Fibroblast of mammary gland (primary cell): ENCODE results near the gene PPP1R13B.

ENCODE experiments used
- DNase-seq: peaks from one replicate; pipeline ENCODE4 v3.0.0-alpha.2; 2010; ENCODE audit warnings: low read depth
- H3K4me3 ChIP-seq: 2 replicates; pipeline ENCODE4 v1.5.1; 2011; ENCODE audit warnings: low read depth, mild to moderate bottlenecking, low read length, moderate library complexity; ENCODE audit not compliant: control insufficient read depth
- TF ChIP-seq, protein P1 (sequence below): conservative IDR thresholded peaks from 2 replicates; pipeline ENCODE4 v1.5.1; 2011; ENCODE audit warnings: low read depth, low read length, inconsistent platforms; ENCODE audit not compliant: control insufficient read depth, insufficient read depth

Gene PPP1R13B

DNA sequence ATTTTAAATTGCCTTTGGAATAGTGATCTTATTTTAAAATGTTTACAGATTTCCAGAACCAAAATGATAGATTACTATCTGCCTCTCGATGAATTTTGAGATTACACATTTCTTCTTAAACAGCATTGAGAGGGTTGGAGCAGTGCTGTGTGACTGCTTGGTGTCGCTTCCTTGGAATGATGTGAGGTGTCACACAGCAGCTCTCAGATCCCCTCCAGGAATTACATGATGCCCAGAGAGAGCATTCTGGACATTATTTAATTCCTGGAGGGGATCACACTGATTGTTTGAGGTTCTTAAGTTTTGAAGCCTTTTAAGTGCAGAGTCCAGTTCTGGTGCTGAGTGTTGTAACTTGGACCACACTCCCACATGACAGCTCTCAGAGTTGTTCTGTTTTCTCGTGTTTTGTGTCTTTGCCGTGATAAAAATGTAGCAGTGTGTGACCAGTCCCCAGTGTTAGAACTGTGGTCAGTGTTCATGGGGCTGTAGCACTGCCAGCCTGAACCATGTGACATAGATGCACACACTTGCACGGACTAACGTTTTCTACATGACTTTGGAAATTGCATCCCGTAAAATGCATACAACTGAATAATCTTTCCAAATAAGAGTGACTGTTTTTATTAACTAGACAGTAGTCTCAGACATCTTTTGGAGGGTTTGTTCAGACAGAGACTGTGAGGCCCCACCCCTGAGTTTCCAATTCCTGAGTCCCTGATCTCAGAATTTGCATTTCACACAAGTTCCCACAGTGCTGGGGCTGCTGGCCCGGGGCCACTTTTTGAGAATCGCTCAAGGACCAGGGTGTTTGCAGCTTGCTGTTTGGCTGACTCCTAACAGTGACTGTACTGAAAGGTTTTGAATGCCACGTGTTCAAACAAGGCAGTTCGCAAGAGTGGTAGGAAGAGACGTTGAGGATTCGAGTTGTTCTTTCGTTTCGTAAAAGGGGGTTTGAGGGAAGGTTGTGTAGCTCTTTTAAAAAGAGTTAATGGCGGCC, 158.2 kb downstream of the PPP1R13B start:
- TF ChIP-seq, protein P1, sequence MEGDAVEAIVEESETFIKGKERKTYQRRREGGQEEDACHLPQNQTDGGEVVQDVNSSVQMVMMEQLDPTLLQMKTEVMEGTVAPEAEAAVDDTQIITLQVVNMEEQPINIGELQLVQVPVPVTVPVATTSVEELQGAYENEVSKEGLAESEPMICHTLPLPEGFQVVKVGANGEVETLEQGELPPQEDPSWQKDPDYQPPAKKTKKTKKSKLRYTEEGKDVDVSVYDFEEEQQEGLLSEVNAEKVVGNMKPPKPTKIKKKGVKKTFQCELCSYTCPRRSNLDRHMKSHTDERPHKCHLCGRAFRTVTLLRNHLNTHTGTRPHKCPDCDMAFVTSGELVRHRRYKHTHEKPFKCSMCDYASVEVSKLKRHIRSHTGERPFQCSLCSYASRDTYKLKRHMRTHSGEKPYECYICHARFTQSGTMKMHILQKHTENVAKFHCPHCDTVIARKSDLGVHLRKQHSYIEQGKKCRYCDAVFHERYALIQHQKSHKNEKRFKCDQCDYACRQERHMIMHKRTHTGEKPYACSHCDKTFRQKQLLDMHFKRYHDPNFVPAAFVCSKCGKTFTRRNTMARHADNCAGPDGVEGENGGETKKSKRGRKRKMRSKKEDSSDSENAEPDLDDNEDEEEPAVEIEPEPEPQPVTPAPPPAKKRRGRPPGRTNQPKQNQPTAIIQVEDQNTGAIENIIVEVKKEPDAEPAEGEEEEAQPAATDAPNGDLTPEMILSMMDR: no peak
- no peak overlapping the region for H3K4me3 ChIP-seq
- DNase-seq: peak; percentile 58

DNA sequence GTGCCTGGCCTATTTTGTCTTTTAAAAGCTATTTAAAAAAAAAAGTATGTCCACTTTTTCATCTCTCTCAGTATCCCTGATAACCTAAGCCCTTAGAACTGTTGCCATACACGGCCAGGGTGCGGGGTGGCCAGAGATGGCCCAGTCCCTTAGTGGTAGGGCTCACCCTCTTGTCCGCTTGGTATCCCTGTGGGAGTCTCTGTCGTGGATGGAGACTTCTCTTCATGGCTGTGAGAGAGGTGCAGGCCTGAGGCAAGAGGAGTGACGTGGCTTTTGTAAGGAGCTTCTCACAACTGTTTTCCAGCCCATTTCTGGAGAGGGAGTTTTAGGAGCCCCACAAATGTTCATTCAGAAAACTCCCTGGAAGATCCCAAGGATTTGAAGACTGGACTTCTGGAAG, 158.9 kb downstream of the PPP1R13B start:
- H3K4me3 ChIP-seq: no peak overlapping the region
- no peak for DNase-seq
- TF ChIP-seq, protein P1: no peak

DNA sequence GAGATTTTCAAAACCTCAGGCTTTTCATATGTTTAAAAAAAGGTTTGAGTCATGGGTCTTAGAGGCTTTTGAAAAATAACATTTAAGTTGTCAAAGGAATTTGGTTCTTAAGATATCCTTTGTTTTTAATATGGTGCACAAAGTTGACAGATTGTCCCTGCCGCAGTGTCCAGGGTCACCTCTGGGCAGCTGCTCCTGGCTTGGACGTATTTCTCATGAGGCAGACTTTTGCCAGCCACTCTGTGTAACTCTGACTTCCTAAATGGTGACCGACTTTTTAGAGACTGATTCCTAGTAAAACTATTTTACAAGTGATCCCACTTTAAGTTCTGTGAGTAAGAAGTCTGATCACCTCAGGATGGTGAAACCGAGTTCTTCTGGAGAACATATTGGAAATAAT, 159.7 kb downstream of the PPP1R13B start:
- no peak for DNase-seq
- TF ChIP-seq, protein P1: no peak
- no peak overlapping the region for H3K4me3 ChIP-seq

DNA sequence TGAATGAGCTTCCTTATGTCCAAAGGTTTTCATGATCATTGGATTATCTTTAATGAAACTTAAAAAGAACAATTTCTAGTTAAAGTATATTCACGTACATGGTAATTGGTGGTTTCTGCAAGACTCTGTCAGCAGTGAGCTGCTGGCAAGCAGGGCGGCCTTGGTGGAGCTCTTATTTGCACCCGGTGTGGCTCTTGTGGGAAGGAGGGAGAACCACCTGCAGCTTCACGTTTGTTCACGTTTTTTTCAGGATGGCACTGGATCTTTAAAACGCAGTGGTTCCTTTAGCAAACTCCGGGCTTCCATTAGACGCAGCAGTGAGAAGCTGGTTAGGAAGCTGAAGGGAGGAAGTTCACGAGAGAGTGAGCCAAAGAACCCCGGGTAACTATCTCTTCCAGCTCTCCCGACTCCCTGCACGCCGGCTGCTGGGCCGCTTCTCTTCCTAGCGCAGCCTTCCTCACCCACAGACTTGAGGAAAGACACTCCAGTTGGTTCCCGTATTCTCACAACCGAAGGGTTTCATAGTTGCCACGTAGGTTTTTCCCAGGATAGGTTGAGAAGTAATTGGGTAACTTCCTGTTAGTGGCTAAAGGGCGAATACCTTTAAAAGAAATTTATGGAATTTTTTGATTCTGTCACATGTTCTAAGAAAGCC, 160.4 kb downstream of the PPP1R13B start:
- no peak overlapping the region for H3K4me3 ChIP-seq
- DNase-seq: no peak
- TF ChIP-seq, protein P1: no peak

DNA sequence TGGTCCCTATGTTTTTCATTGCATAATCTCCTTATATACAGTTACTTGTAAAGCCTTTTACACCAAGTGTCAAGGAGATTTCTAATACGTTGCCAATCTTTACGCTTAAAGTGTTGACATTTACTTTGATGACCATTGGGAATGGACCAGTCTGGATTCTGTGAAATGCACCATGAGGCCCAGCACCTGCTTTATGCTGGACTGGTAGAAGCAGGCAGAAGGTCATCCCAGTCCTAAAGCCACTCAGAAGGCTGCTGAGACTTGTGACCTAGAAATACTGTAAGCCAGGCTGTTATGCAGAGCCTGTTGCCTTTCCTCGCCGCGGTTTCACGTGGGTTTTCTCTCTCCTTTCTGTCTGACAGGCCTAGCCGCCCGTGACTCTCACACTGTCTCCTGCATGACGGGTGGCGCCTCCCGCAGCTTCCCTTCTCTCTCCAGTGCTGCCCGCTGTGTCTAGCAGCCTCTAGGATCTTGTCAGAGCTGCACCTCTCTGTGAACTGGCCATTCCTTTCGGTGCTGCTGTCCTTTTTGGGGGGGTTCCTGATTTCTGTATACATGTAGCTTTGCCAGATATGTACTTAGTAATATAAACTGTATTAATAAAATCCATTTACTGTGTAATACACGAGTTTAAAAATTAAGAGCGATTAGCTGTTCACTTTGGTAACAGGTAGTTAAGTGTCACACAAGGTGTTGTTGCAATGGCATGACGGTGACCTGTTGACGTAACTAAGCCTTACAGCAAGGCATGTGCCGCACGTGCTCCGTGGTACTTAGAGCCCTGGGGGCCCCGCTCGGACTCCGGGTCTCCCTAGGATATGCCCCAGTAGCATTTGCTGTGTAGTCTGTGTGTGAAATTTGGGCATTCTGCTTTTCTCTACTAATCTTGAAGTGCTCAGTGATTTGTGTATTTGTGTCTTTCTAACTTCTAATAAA, 161.8 kb downstream of the PPP1R13B start:
- H3K4me3 ChIP-seq: no peak overlapping the region
- DNase-seq: no peak
- TF ChIP-seq, protein P1: no peak

DNA sequence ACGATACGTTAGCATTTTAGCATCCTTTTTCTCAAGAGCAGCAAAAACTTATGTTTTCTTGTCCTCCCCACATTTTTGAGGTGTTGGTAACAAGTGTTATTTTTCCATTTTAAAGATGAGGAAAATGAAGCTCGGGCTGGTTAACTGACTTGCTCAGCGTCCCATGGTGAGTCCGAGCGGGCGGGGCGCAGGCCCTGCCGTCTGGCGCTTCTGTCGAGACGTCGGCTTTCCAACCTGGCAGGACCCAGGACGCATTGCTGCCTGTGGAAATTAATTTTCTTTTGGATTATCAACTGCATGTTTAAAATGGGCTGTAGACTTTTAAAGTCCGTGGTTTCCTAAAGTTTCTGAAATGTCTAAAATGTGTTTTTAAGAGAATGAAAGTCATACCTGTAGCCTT, 162.5 kb downstream of the PPP1R13B start:
- no peak overlapping the region for H3K4me3 ChIP-seq

More for the DNA sequence above, 162.5 kb downstream of the PPP1R13B start:
- no peak for DNase-seq
- TF ChIP-seq, protein P1: no peak
